Neural progenitor cell (in vitro differentiated cells): ENCODE data around the gene NHLH2. TPM values are rescaled to one million over a fixed set of nuclear protein-coding genes. Genes with fewer than 3 reads are reported as not detected.

Experiments
- DNase-seq: peaks from one replicate; pipeline ENCODE4 v3.0.0-alpha.2; 2016; ENCODE audit warnings: low spot score
- H2AFZ ChIP-seq: fragments of 200-600 bp; sonication (generic); replicated peaks from 2 replicates; pipeline ENCODE4 v1.6.1; 2016; ENCODE audit warnings: antibody characterized with exemption
- H3F3A ChIP-seq: fragments of 200-600 bp; sonication (generic); 2 replicates; pipeline ENCODE4 v1.6.1; 2016; ENCODE audit warnings: antibody characterized with exemption, low read depth
- H3K27ac ChIP-seq: fragments of 200-600 bp; sonication (generic); 2 replicates; pipeline ENCODE4 v1.5.1; 2016; ENCODE audit warnings: mild to moderate bottlenecking
- H3K27me3 ChIP-seq: fragments of 200-600 bp; sonication (generic); 2 replicates; pipeline ENCODE4 v1.6.1; 2016; ENCODE audit warnings: mild to moderate bottlenecking, moderate library complexity
- H3K36me3 ChIP-seq: fragments of 200-600 bp; sonication (generic); 2 replicates; pipeline ENCODE4 v1.5.1; 2016
- H3K4me1 ChIP-seq: fragments of 200-600 bp; sonication (generic); 2 replicates; pipeline ENCODE4 v1.6.1; 2016; ENCODE audit warnings: mixed run types
- H3K4me2 ChIP-seq: fragments of 200-600 bp; sonication (generic); 2 replicates; pipeline ENCODE4 v1.6.1; 2016
- H3K4me3 ChIP-seq: fragments of 200-600 bp; sonication (generic); 2 replicates; pipeline ENCODE4 v1.5.1; 2016
- H3K79me2 ChIP-seq: fragments of 200-600 bp; sonication (generic); 2 replicates; pipeline ENCODE4 v1.6.1; 2016; ENCODE audit warnings: low read depth
- H3K9ac ChIP-seq: fragments of 200-600 bp; sonication (generic); 2 replicates; pipeline ENCODE4 v1.6.1; 2016
- H3K9me3 ChIP-seq: fragments of 200-600 bp; sonication (generic); 2 replicates; pipeline ENCODE4 v1.5.1; 2016; ENCODE audit warnings: low read depth
- H4K20me1 ChIP-seq: fragments of 200-600 bp; sonication (generic); 2 replicates; pipeline ENCODE4 v1.6.1; 2016; ENCODE audit warnings: low read depth
- H3K27ac Mint-ChIP-seq: 3 replicates; pipeline ENCODE4 v1.8.0; 2021; ENCODE audit warnings: mixed read lengths
- H3K27me3 Mint-ChIP-seq: 2 replicates; pipeline ENCODE4 v1.8.0; 2022; ENCODE audit warnings: low read depth, mild to moderate bottlenecking, inconsistent platforms, moderate library complexity, mixed read lengths; ENCODE audit not compliant: insufficient read depth
- H3K36me3 Mint-ChIP-seq: 3 replicates; pipeline ENCODE4 v1.8.0; 2021; ENCODE audit warnings: mixed read lengths
- H3K4me1 Mint-ChIP-seq: 3 replicates; pipeline ENCODE4 v1.8.0; 2021; ENCODE audit warnings: mixed read lengths
- H3K4me3 Mint-ChIP-seq: 3 replicates; pipeline ENCODE4 v1.8.0; 2021; ENCODE audit warnings: mild to moderate bottlenecking, moderate library complexity, mixed read lengths
- H3K9me3 Mint-ChIP-seq: 3 replicates; pipeline ENCODE4 v1.8.0; 2020; ENCODE audit warnings: mixed read lengths
- EZH2 ChIP-seq: fragments of 200-600 bp; sonication (generic); IDR thresholded peaks from 2 replicates; pipeline ENCODE4 v1.6.1; 2017; ENCODE audit warnings: antibody characterized with exemption, mild to moderate bottlenecking, moderate library complexity
- EZH2phosphoT487 ChIP-seq: fragments of 200-600 bp; sonication (generic); IDR thresholded peaks from 2 replicates; pipeline ENCODE4 v1.6.1; 2017; ENCODE audit warnings: antibody characterized with exemption
- total RNA-seq: library from RNA; depleted of rRNA; stranded (reverse); fragments of >200 nt; gene quantifications from 2 replicates; pipeline ENCODE4 v1.2.3, GENCODE V29; 2015; ENCODE audit warnings: low replicate concordance
- TF ChIP-seq, protein P1 (sequence below): fragments of 200-600 bp; sonication (generic); IDR thresholded peaks from 2 replicates; pipeline ENCODE4 v1.5.1; 2017; ENCODE audit warnings: antibody characterized with exemption, mild to moderate bottlenecking

Gene NHLH2
- total RNA-seq, 1 donor from 2014 or later, result 0.17 TPM

DNA sequence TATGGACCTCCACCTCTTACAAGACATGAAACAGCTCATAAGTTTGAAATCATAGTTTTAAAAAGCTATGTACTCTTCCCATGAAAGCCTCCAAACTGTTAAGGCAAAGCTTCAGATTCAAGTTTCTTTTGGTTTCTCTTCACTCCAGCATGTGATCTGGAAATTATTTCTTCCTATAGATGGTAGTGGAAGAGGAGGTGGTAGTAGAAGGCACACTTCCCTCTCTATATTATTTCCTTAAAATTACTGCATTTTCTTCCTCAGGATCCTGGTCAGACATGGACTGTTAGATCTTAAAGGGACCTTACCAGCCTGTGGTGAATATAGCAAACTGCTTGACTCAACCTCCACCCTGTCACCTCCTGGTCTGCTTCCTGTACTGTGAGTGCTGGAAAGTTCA, 31.9 kb downstream of the NHLH2 start:
- H3K9ac ChIP-seq, result no peak overlapping the region

DNA sequence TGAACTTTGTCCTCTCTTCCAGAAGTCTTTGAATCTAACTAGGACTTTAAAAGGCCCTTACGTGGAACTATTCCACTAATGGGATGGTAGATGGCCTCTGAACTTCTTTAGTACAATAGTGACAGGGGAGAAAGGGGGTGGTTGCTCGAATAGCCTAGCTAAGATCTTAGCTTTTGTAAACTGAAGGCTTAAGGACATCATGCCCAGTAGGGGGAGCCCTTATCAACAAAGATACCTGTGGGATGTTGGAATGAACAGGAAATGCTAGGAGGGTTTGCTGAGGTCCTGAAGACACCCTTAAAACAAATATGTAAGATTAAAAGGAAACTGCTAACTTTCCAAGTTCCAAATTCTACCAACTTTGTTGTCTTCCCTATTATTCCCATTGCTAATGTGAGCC, 33.2 kb downstream of the NHLH2 start:
- Histone ChIP-seq H3F3A (no peaks in the 10 kb centered on the region), H2AFZ (no peak overlapping the region), H3K9me3 (no peaks in the 10 kb centered on the region), H3K4me3 (no peak overlapping the region), H3K79me2 (no peaks in the 10 kb centered on the region), H3K27ac (no peak overlapping the region), H3K27me3 (no peaks in the 10 kb centered on the region), H3K4me1 (no peaks in the 10 kb centered on the region), H3K4me2 (no peak overlapping the region), H4K20me1 (no peaks in the 10 kb centered on the region), H3K36me3 (no peaks in the 10 kb centered on the region), H3K9ac (no peak overlapping the region)
- DNase-seq, result peak; percentile 88
- peaks cover 2% of the 10 kb centered on the region for H3K9me3 Mint-ChIP-seq
- H3K36me3 Mint-ChIP-seq, result no peaks in the 10 kb centered on the region
- no peak for TF ChIP-seq EZH2
- TF ChIP-seq, protein P1, sequence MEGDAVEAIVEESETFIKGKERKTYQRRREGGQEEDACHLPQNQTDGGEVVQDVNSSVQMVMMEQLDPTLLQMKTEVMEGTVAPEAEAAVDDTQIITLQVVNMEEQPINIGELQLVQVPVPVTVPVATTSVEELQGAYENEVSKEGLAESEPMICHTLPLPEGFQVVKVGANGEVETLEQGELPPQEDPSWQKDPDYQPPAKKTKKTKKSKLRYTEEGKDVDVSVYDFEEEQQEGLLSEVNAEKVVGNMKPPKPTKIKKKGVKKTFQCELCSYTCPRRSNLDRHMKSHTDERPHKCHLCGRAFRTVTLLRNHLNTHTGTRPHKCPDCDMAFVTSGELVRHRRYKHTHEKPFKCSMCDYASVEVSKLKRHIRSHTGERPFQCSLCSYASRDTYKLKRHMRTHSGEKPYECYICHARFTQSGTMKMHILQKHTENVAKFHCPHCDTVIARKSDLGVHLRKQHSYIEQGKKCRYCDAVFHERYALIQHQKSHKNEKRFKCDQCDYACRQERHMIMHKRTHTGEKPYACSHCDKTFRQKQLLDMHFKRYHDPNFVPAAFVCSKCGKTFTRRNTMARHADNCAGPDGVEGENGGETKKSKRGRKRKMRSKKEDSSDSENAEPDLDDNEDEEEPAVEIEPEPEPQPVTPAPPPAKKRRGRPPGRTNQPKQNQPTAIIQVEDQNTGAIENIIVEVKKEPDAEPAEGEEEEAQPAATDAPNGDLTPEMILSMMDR, result peak; percentile 92
- H3K4me3 Mint-ChIP-seq, result no peak overlapping the region
- peaks cover 2% of the 10 kb centered on the region for H3K27me3 Mint-ChIP-seq
- no peak overlapping the region for H3K27ac Mint-ChIP-seq
- H3K4me1 Mint-ChIP-seq, result no peaks in the 10 kb centered on the region

More for the DNA sequence above, 31.9 kb downstream of the NHLH2 start:
- no peaks in the 10 kb centered on the region for H3K4me1 Mint-ChIP-seq
- H3K4me1 ChIP-seq, result no peaks in the 10 kb centered on the region
- no peak for DNase-seq
- no peak overlapping the region for H2AFZ ChIP-seq
- H3F3A ChIP-seq, result no peaks in the 10 kb centered on the region
- H3K36me3 ChIP-seq, result no peaks in the 10 kb centered on the region
- H3K79me2 ChIP-seq, result no peaks in the 10 kb centered on the region
- no peak overlapping the region for H3K4me2 ChIP-seq
- H4K20me1 ChIP-seq, result no peaks in the 10 kb centered on the region
- no peaks in the 10 kb centered on the region for H3K9me3 ChIP-seq
- H3K27ac Mint-ChIP-seq, result no peak overlapping the region
- no peak overlapping the region for H3K4me3 ChIP-seq
- peaks cover 2% of the 10 kb centered on the region for H3K27me3 Mint-ChIP-seq
- H3K9me3 Mint-ChIP-seq, result peaks cover 2% of the 10 kb centered on the region
- no peaks in the 10 kb centered on the region for H3K36me3 Mint-ChIP-seq
- no peak overlapping the region for H3K4me3 Mint-ChIP-seq
- H3K27ac ChIP-seq, result no peak overlapping the region
- no peaks in the 10 kb centered on the region for H3K27me3 ChIP-seq
- TF ChIP-seq, protein P1, result no peak
- no peak for TF ChIP-seq EZH2
- no peak for TF ChIP-seq EZH2phosphoT487

DNA sequence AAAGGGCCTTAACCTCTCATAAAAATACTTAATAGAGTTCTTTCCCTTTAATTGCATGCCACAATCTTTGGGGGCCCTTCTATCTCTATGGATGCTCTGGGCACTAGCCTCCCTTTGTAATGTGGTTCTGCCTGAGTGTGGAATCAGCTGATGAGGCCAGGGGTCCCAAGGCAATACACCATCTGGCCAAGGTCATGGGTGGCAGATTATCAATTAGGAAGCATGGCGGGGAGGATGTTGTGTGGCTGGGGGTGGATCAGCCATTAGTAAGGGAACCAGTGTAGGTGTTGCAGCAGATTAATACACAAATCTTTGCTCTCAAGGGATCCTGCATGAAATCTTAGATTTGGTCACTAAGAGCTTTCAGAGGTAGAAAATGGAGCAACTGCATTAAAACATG, 35.3 kb downstream of the NHLH2 start:
- H3K36me3 ChIP-seq, result no peaks in the 10 kb centered on the region
- no peak overlapping the region for H3K27ac ChIP-seq
- no peak overlapping the region for H3K9ac ChIP-seq
- H3K9me3 ChIP-seq, result no peaks in the 10 kb centered on the region
- Mint-ChIP-seq H3K27me3 (peaks cover 2% of the 10 kb centered on the region), H3K36me3 (no peaks in the 10 kb centered on the region), H3K4me3 (no peak overlapping the region), H3K4me1 (no peaks in the 10 kb centered on the region), H3K27ac (no peak overlapping the region), H3K9me3 (peaks cover 2% of the 10 kb centered on the region)
- no peaks in the 10 kb centered on the region for H3F3A ChIP-seq
- no peak overlapping the region for H3K4me3 ChIP-seq
- H3K4me1 ChIP-seq, result no peaks in the 10 kb centered on the region
- H3K79me2 ChIP-seq, result no peaks in the 10 kb centered on the region
- no peak overlapping the region for H3K4me2 ChIP-seq
- no peak overlapping the region for H2AFZ ChIP-seq
- TF ChIP-seq EZH2phosphoT487, result no peak
- no peak for TF ChIP-seq EZH2
- TF ChIP-seq, protein P1, result no peak
- H3K27me3 ChIP-seq, result no peaks in the 10 kb centered on the region
- no peak for DNase-seq
- H4K20me1 ChIP-seq, result no peaks in the 10 kb centered on the region

DNA sequence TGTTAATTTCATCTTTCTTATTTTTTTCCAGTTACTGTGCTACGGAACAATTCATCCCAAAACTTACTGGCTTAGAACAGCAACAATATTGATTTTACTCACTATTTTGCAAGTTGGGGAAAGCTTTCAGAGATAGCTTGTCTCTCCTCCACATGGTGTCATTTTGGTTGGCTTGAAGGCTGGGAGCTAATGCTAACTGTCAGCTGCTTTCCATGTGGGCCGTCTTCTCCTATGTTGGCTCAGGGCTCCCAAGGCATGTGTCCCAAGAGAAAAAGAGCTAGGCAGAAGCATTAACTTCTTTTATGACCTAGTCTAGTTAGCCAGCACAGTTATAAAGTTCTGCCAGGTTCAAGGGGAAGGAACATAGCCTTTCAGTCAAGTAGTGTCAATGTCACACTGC, 38.5 kb downstream of the NHLH2 start:
- H3K36me3 ChIP-seq, result no peaks in the 10 kb centered on the region
- H3K4me3 ChIP-seq, result no peak overlapping the region
- no peak overlapping the region for H3K27ac ChIP-seq
- H3K9me3 Mint-ChIP-seq, result peaks cover 2% of the 10 kb centered on the region
- H3K36me3 Mint-ChIP-seq, result no peaks in the 10 kb centered on the region
- H3K27me3 ChIP-seq, result no peaks in the 10 kb centered on the region
- H4K20me1 ChIP-seq, result peaks cover 3% of the 10 kb centered on the region
- no peaks in the 10 kb centered on the region for H3K79me2 ChIP-seq
- DNase-seq, result no peak
- H3K27ac Mint-ChIP-seq, result no peak overlapping the region
- H3K9ac ChIP-seq, result no peak overlapping the region
- peaks cover 8% of the 10 kb centered on the region for H3K4me1 ChIP-seq
- no peak overlapping the region for H2AFZ ChIP-seq
- H3K27me3 Mint-ChIP-seq, result peaks cover 4% of the 10 kb centered on the region
- peaks cover 2% of the 10 kb centered on the region for H3K4me1 Mint-ChIP-seq
- no peak overlapping the region for H3K4me3 Mint-ChIP-seq
- TF ChIP-seq EZH2 (no peak), EZH2phosphoT487 (no peak)
- TF ChIP-seq, protein P1, result no peak
- H3K9me3 ChIP-seq, result no peaks in the 10 kb centered on the region
- peaks cover 5% of the 10 kb centered on the region for H3F3A ChIP-seq
- H3K4me2 ChIP-seq, result no peak overlapping the region
